Neural cell (in vitro differentiated cells): ENCODE data around the gene ULBP2. TPM values are rescaled to one million over a fixed set of nuclear protein-coding genes. Genes with fewer than 3 reads are reported as not detected.

Experiments used
- H2AFZ ChIP-seq: fragments of 200-600, 300-800 bp; sonication (generic), shearing (Covaris generic); 2 replicates; pipeline ENCODE4 v1.6.0; 2014; ENCODE audit warnings: low read depth, mild to moderate bottlenecking, antibody characterized with exemption, low read length, moderate library complexity
- H3F3A ChIP-seq: fragments of 200-600 bp; shearing (Covaris generic); 2 replicates; pipeline ENCODE4 v1.6.1; 2016; ENCODE audit warnings: mild to moderate bottlenecking, moderate library complexity, mixed read lengths, antibody characterized with exemption, low read length; ENCODE audit not compliant: insufficient read depth, poor library complexity, severe bottlenecking
- H3K27ac ChIP-seq: fragments of 200-600, 300-800 bp; sonication (generic), shearing (Covaris generic); 2 replicates; pipeline ENCODE4 v1.5.1; 2014; ENCODE audit warnings: mild to moderate bottlenecking, low read length, moderate library complexity
- H3K27me3 ChIP-seq: fragments of 300-800, 200-600 bp; sonication (generic), shearing (Covaris generic); 2 replicates; pipeline ENCODE4 v1.6.0; 2014; ENCODE audit warnings: mild to moderate bottlenecking, low read depth, low read length, moderate library complexity; ENCODE audit not compliant: insufficient read depth
- H3K36me3 ChIP-seq: fragments of 300-800, 200-600 bp; sonication (generic), shearing (Covaris generic); 2 replicates; pipeline ENCODE4 v1.5.1; 2014; ENCODE audit warnings: mild to moderate bottlenecking, antibody characterized with exemption, low read length, moderate library complexity; ENCODE audit not compliant: insufficient read depth
- H3K4me2 ChIP-seq: fragments of 300-800, 200-600 bp; sonication (generic), shearing (Covaris generic); 2 replicates; pipeline ENCODE4 v1.6.0; 2014; ENCODE audit warnings: mild to moderate bottlenecking, low read length
- H3K4me3 ChIP-seq: fragments of 300-800, 200-600 bp; sonication (generic), shearing (Covaris generic); 2 replicates; pipeline ENCODE4 v1.5.1; 2014; ENCODE audit warnings: mild to moderate bottlenecking, low read length, moderate library complexity
- H3K79me2 ChIP-seq: fragments of 200-600 bp; shearing (Covaris generic); replicated peaks from 2 replicates; pipeline ENCODE4 v1.6.0; 2014; ENCODE audit warnings: mild to moderate bottlenecking, low read length, moderate library complexity; ENCODE audit not compliant: insufficient read depth
- H3K9ac ChIP-seq: fragments of 300-800, 200-600 bp; sonication (generic), shearing (Covaris generic); 2 replicates; pipeline ENCODE4 v1.6.1; 2016; ENCODE audit warnings: mild to moderate bottlenecking, low read length, mixed read lengths
- H3K9me2 ChIP-seq: fragments of 200-600 bp; shearing (Covaris generic); 2 replicates; pipeline ENCODE4 v1.6.1; 2016; ENCODE audit warnings: mild to moderate bottlenecking, low read length, mixed read lengths; ENCODE audit not compliant: insufficient read depth
- H3K9me3 ChIP-seq: fragments of 200-600, 300-800 bp; sonication (generic), shearing (Covaris generic); 2 replicates; pipeline ENCODE4 v1.6.1; 2016; ENCODE audit warnings: mild to moderate bottlenecking, mixed run types, low read length, moderate library complexity, mixed read lengths
- H4K20me1 ChIP-seq: fragments of 200-600 bp; shearing (Covaris generic); 2 replicates; pipeline ENCODE4 v1.6.1; 2016; ENCODE audit warnings: mild to moderate bottlenecking, mixed run types; ENCODE audit not compliant: insufficient read depth
- CTCF ChIP-seq: fragments of 450-650 bp; IDR thresholded peaks from 2 replicates; pipeline ENCODE4 v1.5.1; 2014; ENCODE audit warnings: antibody characterized with exemption, mild to moderate bottlenecking, moderate library complexity; ENCODE audit not compliant: poor library complexity, severe bottlenecking
- EP300 ChIP-seq: fragments of 450-650 bp; conservative IDR thresholded peaks from 2 replicates; pipeline ENCODE4 v1.6.1; 2014; ENCODE audit warnings: antibody characterized with exemption, mild to moderate bottlenecking, moderate library complexity; ENCODE audit not compliant: poor library complexity, severe bottlenecking
- EZH2 ChIP-seq: fragments of 200-600, 300-800 bp; shearing (Covaris generic), sonication (generic); IDR thresholded peaks from 2 replicates; pipeline ENCODE4 v1.6.1; 2014; ENCODE audit warnings: antibody characterized with exemption, low read length, borderline replicate concordance, mild to moderate bottlenecking; ENCODE audit not compliant: insufficient read depth, poor library complexity, severe bottlenecking
- MXI1 ChIP-seq: fragments of 450-650 bp; conservative IDR thresholded peaks from 2 replicates; pipeline ENCODE4 v1.6.1; 2014; ENCODE audit warnings: antibody characterized with exemption, mild to moderate bottlenecking; ENCODE audit not compliant: poor library complexity, severe bottlenecking
- POLR2AphosphoS5 ChIP-seq: IDR thresholded peaks from 2 replicates; pipeline ENCODE4 v1.6.1; 2012
- RAD21 ChIP-seq: fragments of 450-650 bp; conservative IDR thresholded peaks from 2 replicates; pipeline ENCODE4 v1.6.1; 2014; ENCODE audit warnings: antibody characterized with exemption, mild to moderate bottlenecking, moderate library complexity
- REST ChIP-seq: IDR thresholded peaks from 2 replicates; pipeline ENCODE4 v1.6.1; 2012; ENCODE audit warnings: borderline replicate concordance
- SMC3 ChIP-seq: fragments of 450-650 bp; conservative IDR thresholded peaks from 2 replicates; pipeline ENCODE4 v1.6.1; 2014; ENCODE audit warnings: antibody characterized with exemption, mild to moderate bottlenecking, moderate library complexity; ENCODE audit not compliant: poor library complexity
- TAF1 ChIP-seq: IDR thresholded peaks from 2 replicates; pipeline ENCODE4 v1.6.1; 2012; ENCODE audit warnings: low read depth
- polyA plus RNA-seq: library from polyadenylated mRNA; depleted of rRNA; stranded (reverse); fragments of >200 nt; gene quantifications from 2 replicates; pipeline ENCODE4 v1.2.3, GENCODE V29; 2014

Gene ULBP2
- polyA plus RNA-seq, 1 donor from 2014 or later: 1.5 TPM

GRCh38 chr6:149983145-149983544 lies 41.3 kb downstream of the ULBP2 start:
- Histone ChIP-seq H4K20me1 (no peaks in the 10 kb centered on the region), H3K9me3 (peaks cover 12% of the 10 kb centered on the region), H3K27ac (no peak overlapping the region), H3K4me2 (no peak overlapping the region), H2AFZ (no peak overlapping the region), H3K79me2 (no peaks in the 10 kb centered on the region), H3K9me2 (no peaks in the 10 kb centered on the region), H3K27me3 (peaks cover 94% of the 10 kb centered on the region), H3K4me3 (no peak overlapping the region), H3F3A (no peaks in the 10 kb centered on the region), H3K9ac (no peak overlapping the region), H3K36me3 (no peaks in the 10 kb centered on the region)
- no peak for TF ChIP-seq RAD21
- TF ChIP-seq EZH2: no peak
- TF ChIP-seq MXI1: no peak
- TF ChIP-seq EP300: no peak
- TF ChIP-seq CTCF: no peak
- TF ChIP-seq SMC3: no peak
- no peak for TF ChIP-seq TAF1
- TF ChIP-seq POLR2AphosphoS5: no peak

GRCh38 chr6:149984773-149985172 lies 43.0 kb downstream of the ULBP2 start:
- no peaks in the 10 kb centered on the region for H3F3A ChIP-seq
- no peak for TF ChIP-seq POLR2AphosphoS5
- TF ChIP-seq TAF1: no peak
- no peak for TF ChIP-seq EP300
- no peak for TF ChIP-seq SMC3
- no peak for TF ChIP-seq CTCF
- TF ChIP-seq RAD21: no peak
- TF ChIP-seq REST: no peak
- H3K79me2 ChIP-seq: no peaks in the 10 kb centered on the region
- no peak overlapping the region for H3K27ac ChIP-seq
- H3K4me2 ChIP-seq: no peak overlapping the region
- H3K27me3 ChIP-seq: peaks cover 94% of the 10 kb centered on the region
- no peak overlapping the region for H2AFZ ChIP-seq
- H3K9me2 ChIP-seq: no peaks in the 10 kb centered on the region
- peaks cover 22% of the 10 kb centered on the region for H3K9me3 ChIP-seq
- H3K36me3 ChIP-seq: no peaks in the 10 kb centered on the region
- H3K4me3 ChIP-seq: no peak overlapping the region
- no peaks in the 10 kb centered on the region for H4K20me1 ChIP-seq
- H3K9ac ChIP-seq: no peak overlapping the region
